Measurements from ENCODE around the gene TRMT112. TPM values are rescaled to one million over a fixed set of nuclear protein-coding genes. Genes with fewer than 3 reads are reported as not detected.

The TRMT112 gene
- polyA plus RNA-seq, 1 donor from 2014 or later = 335 TPM

DNA sequence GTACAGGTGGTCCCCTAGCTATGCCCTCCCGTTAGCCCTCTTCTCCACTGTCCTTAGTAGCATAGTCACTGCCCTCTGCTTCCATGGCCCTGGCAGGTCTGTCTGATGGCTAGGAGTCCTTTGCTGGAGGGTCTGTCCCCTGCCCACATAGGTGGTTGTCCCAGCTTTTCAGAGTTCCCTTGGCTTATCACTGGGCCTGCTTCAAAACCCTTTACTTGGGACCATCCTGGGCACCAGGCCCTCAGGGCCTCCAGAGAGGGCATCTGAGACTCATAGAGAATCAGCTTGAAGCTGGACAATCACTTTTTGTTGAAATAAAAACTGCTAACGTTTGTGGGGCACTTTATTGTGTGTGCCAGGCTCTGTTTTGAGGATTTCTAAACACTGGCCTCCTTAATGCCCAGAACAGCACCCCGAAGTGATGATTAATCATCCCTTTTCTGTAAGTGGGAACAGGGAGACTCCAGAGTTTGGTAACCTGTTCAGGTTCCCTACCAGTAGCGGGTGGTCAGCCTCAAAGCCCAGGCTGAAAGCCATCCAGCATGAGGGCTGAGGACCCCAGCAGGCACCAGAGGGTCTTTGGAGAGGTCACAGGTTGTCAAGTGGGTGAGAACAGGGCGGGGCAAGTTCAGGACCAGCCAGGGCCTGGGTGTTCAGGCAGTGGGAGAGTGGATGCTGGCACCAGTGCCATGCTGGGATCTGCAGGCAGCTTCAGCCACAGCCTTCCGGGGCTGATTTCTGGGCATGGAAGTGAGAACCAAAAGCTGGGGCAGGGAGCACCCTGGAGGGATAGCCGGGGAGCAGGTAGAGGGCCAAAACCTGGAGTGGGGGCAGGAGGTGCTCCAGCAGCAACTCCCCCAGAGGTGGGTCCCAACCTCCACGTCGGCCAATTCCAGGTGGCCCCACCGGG, 26.8 kb downstream of the TRMT112 start:
- TF ChIP-seq EZH2 (IDR thresholded peaks at IDR 0.05; ENCODE audit: borderline replicate concordance, insufficient read depth, low read length, poor library complexity, severe bottlenecking) (no peak), EP300 (conservative IDR thresholded peaks at IDR 0.05; ENCODE audit: poor library complexity, severe bottlenecking) (no peak), RAD21 (conservative IDR thresholded peaks at IDR 0.05) (no peak), SMC3 (conservative IDR thresholded peaks at IDR 0.05; ENCODE audit: poor library complexity) (no peak), POLR2AphosphoS5 (IDR thresholded peaks at IDR 0.05) (no peak), TAF1 (IDR thresholded peaks at IDR 0.05; ENCODE audit: low read depth) (no peak), MXI1 (conservative IDR thresholded peaks at IDR 0.05; ENCODE audit: poor library complexity, severe bottlenecking) (no peak)
- H3K9ac ChIP-seq (ENCODE audit: low read length) = peak overlapping the region; percentile 68
- peak overlapping the region; percentile 39 for H3K4me2 ChIP-seq (ENCODE audit: low read length)
- H4K20me1 ChIP-seq (ENCODE audit: insufficient read depth) = no peaks in the 10 kb centered on the region
- no peak overlapping the region for H3K27ac ChIP-seq (ENCODE audit: low read length)
- peaks cover 58% of the 10 kb centered on the region for H3K27me3 ChIP-seq (ENCODE audit: insufficient read depth, low read depth, low read length)
- no peaks in the 10 kb centered on the region for H3K9me3 ChIP-seq (ENCODE audit: low read length)
- peak overlapping the region; percentile 69 for H3K4me3 ChIP-seq (ENCODE audit: low read length)
- H3F3A ChIP-seq (ENCODE audit: insufficient read depth, low read length, poor library complexity, severe bottlenecking) = no peaks in the 10 kb centered on the region
- H3K36me3 ChIP-seq (ENCODE audit: insufficient read depth, low read length) = no peaks in the 10 kb centered on the region
- no peak overlapping the region for H2AFZ ChIP-seq (ENCODE audit: low read depth, low read length)
- H3K9me2 ChIP-seq (ENCODE audit: insufficient read depth, low read length) = no peaks in the 10 kb centered on the region
- no peaks in the 10 kb centered on the region for H3K79me2 ChIP-seq (replicated peaks; ENCODE audit: insufficient read depth, low read length)

DNA sequence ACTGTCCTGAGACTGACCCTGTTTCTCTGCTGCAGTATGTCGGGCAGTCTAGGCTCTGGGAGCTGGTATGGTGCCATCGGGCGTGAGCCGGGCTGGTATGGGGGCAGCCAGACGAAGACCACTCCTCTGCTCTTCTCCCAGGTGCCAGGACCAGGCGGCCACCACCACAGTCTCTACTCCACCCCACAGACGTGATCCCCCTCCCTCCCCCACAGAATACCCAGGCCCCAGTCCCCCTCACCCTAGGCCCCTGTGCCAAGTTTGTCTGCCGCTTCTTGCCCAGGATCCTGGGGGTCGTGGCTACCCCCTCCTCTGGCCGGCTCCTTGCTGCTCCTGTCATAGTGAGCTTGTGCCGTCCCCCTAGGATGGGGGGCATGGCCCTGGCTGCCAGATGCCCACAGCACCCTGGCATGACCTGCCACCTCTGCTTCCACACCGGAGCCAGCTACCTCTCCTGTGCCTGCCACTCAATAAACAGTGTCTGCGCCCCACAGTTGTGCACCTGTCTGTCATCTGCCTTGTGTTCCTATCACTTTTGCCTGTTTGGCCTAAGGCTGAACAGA, 28.3 kb downstream of the TRMT112 start:
- H3K36me3 ChIP-seq (ENCODE audit: insufficient read depth, low read length) = no peaks in the 10 kb centered on the region
- no peaks in the 10 kb centered on the region for H3K9me2 ChIP-seq (ENCODE audit: insufficient read depth, low read length)
- no peaks in the 10 kb centered on the region for H3K9me3 ChIP-seq (ENCODE audit: low read length)
- H3K4me3 ChIP-seq (ENCODE audit: low read length) = no peak overlapping the region
- H3F3A ChIP-seq (ENCODE audit: insufficient read depth, low read length, poor library complexity, severe bottlenecking) = no peaks in the 10 kb centered on the region
- no peak overlapping the region for H2AFZ ChIP-seq (ENCODE audit: low read depth, low read length)
- H3K27ac ChIP-seq (ENCODE audit: low read length) = no peak overlapping the region
- H3K4me2 ChIP-seq (ENCODE audit: low read length) = no peak overlapping the region
- H3K79me2 ChIP-seq (replicated peaks; ENCODE audit: insufficient read depth, low read length) = peaks cover 2% of the 10 kb centered on the region
- peaks cover 45% of the 10 kb centered on the region for H3K27me3 ChIP-seq (ENCODE audit: insufficient read depth, low read depth, low read length)
- TF ChIP-seq POLR2AphosphoS5 (IDR thresholded peaks at IDR 0.05) = no peak
- TF ChIP-seq MXI1 (conservative IDR thresholded peaks at IDR 0.05; ENCODE audit: poor library complexity, severe bottlenecking) = no peak
- no peak for TF ChIP-seq EP300 (conservative IDR thresholded peaks at IDR 0.05; ENCODE audit: poor library complexity, severe bottlenecking)
- TF ChIP-seq EZH2 (IDR thresholded peaks at IDR 0.05; ENCODE audit: borderline replicate concordance, insufficient read depth, low read length, poor library complexity, severe bottlenecking) = no peak
- no peak for TF ChIP-seq SMC3 (conservative IDR thresholded peaks at IDR 0.05; ENCODE audit: poor library complexity)
- TF ChIP-seq RAD21 (conservative IDR thresholded peaks at IDR 0.05) = no peak
- TF ChIP-seq, protein P1, sequence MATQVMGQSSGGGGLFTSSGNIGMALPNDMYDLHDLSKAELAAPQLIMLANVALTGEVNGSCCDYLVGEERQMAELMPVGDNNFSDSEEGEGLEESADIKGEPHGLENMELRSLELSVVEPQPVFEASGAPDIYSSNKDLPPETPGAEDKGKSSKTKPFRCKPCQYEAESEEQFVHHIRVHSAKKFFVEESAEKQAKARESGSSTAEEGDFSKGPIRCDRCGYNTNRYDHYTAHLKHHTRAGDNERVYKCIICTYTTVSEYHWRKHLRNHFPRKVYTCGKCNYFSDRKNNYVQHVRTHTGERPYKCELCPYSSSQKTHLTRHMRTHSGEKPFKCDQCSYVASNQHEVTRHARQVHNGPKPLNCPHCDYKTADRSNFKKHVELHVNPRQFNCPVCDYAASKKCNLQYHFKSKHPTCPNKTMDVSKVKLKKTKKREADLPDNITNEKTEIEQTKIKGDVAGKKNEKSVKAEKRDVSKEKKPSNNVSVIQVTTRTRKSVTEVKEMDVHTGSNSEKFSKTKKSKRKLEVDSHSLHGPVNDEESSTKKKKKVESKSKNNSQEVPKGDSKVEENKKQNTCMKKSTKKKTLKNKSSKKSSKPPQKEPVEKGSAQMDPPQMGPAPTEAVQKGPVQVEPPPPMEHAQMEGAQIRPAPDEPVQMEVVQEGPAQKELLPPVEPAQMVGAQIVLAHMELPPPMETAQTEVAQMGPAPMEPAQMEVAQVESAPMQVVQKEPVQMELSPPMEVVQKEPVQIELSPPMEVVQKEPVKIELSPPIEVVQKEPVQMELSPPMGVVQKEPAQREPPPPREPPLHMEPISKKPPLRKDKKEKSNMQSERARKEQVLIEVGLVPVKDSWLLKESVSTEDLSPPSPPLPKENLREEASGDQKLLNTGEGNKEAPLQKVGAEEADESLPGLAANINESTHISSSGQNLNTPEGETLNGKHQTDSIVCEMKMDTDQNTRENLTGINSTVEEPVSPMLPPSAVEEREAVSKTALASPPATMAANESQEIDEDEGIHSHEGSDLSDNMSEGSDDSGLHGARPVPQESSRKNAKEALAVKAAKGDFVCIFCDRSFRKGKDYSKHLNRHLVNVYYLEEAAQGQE (IDR thresholded peaks at IDR 0.05; ENCODE audit: borderline replicate concordance) = no peak
- H3K9ac ChIP-seq (ENCODE audit: low read length) = no peak overlapping the region
- H4K20me1 ChIP-seq (ENCODE audit: insufficient read depth) = no peaks in the 10 kb centered on the region
